HepG2 (cell line): ENCODE data around the gene EPDR1. TPM values are rescaled to one million over a fixed set of nuclear protein-coding genes. Genes with fewer than 3 reads are reported as not detected.

ENCODE experiments used
- ARID5B ChIP-seq: IDR thresholded peaks from 2 replicates; pipeline ENCODE4 v1.4.0; 2020; ENCODE audit warnings: mild to moderate bottlenecking, missing genetic modification reagents
- FOXC1 ChIP-seq: sonication (generic); formaldehyde crosslinking; IDR thresholded peaks from 2 replicates; pipeline ENCODE4 v1.8.0; 2022; ENCODE audit warnings: mild to moderate bottlenecking, missing genetic modification reagents, borderline replicate concordance
- FOXP4 ChIP-seq: sonication (generic); formaldehyde crosslinking; IDR thresholded peaks from 2 replicates; pipeline ENCODE4 v1.4.0; 2020; ENCODE audit warnings: missing genetic modification reagents
- GRHL1 ChIP-seq: sonication (generic); formaldehyde crosslinking; conservative IDR thresholded peaks from 2 replicates; pipeline ENCODE4 v1.8.0; 2022; ENCODE audit warnings: missing genetic modification reagents
- IRF2 ChIP-seq: IDR thresholded peaks from 2 replicates; pipeline ENCODE4 v1.6.1; 2018; ENCODE audit warnings: missing genetic modification reagents, missing compliant biosample characterization
- KMT2A ChIP-seq: sonication (generic); formaldehyde crosslinking; IDR thresholded peaks from 2 replicates; pipeline ENCODE4 v1.4.0; 2020; ENCODE audit warnings: missing genetic modification reagents
- NBN ChIP-seq: fragments of 450-650 bp; conservative IDR thresholded peaks from 2 replicates; pipeline ENCODE4 v1.6.1; 2017
- NFE2 ChIP-seq: sonication (generic); formaldehyde crosslinking; IDR thresholded peaks from 2 replicates; pipeline ENCODE4 v1.4.0; 2020; ENCODE audit warnings: missing genetic modification reagents
- NFE2L2 ChIP-seq: fragments of 150-350 bp; IDR thresholded peaks from 2 replicates; pipeline ENCODE4 v1.6.1; 2014; ENCODE audit warnings: low read length
- RXRA ChIP-seq: sonication (generic); formaldehyde crosslinking; IDR thresholded peaks from 2 replicates; pipeline ENCODE4 v1.5.1; 2020; ENCODE audit warnings: missing genetic modification reagents
- SRSF4 ChIP-seq: fragments of 200-400 bp; formaldehyde crosslinking; IDR thresholded peaks from one replicate; pipeline ENCODE4 v1.6.1; 2018; ENCODE audit warnings: mild to moderate bottlenecking, low read depth, low read length, moderate library complexity; ENCODE audit not compliant: poor library complexity, severe bottlenecking
- TOPORS ChIP-seq: sonication (generic); formaldehyde crosslinking; IDR thresholded peaks from 2 replicates; pipeline ENCODE4 v1.8.0; 2023; ENCODE audit warnings: mild to moderate bottlenecking, missing genetic modification reagents
- ZFP37 ChIP-seq: sonication (generic); formaldehyde crosslinking; IDR thresholded peaks from 2 replicates; pipeline ENCODE4 v1.4.0; 2020; ENCODE audit warnings: missing genetic modification reagents, borderline replicate concordance
- ZNF121 ChIP-seq: sonication (generic); formaldehyde crosslinking; IDR thresholded peaks from 2 replicates; pipeline ENCODE4 v1.5.0; 2020; ENCODE audit warnings: mild to moderate bottlenecking, missing genetic modification reagents
- ZNF383 ChIP-seq: sonication (generic); formaldehyde crosslinking; IDR thresholded peaks from 2 replicates; pipeline ENCODE4 v1.4.0; 2020; ENCODE audit warnings: missing genetic modification reagents, mild to moderate bottlenecking, borderline replicate concordance
- ZNF512 ChIP-seq: sonication (generic); formaldehyde crosslinking; IDR thresholded peaks from 2 replicates; pipeline ENCODE4 v1.4.0; 2020; ENCODE audit warnings: mild to moderate bottlenecking, missing genetic modification reagents
- ZNF570 ChIP-seq: sonication (generic); formaldehyde crosslinking; IDR thresholded peaks from 2 replicates; pipeline ENCODE4 v1.4.0; 2020; ENCODE audit warnings: mild to moderate bottlenecking, missing genetic modification reagents, borderline replicate concordance
- ZXDC ChIP-seq: sonication (generic); formaldehyde crosslinking; IDR thresholded peaks from 2 replicates; pipeline ENCODE4 v1.5.0; 2020; ENCODE audit warnings: mild to moderate bottlenecking, missing genetic modification reagents
- polyA plus RNA-seq, 8 experiments: library from polyadenylated mRNA; depleted of rRNA in 3 of 8; stranded (reverse) in 7 of 8; unstranded in 1 of 8; fragments of >200 nt; fragmentation: Illumina TruSeq in 4 of 8; extraction: Trizol in 4 of 8; gene quantifications; 2 replicates each; pipeline versions ENCODE4 v1.2.1 to v1.2.3, GENCODE V29; 2011 to 2016; ENCODE audit warnings: low read depth in 4 of 8, missing spikeins in 1 of 8, mixed read lengths in 1 of 8; ENCODE audit not compliant: insufficient read depth in 1 of 8
- total RNA-seq, 5 experiments: library from RNA; depleted of rRNA; stranded (reverse); fragments of >200 nt; fragmentation: Illumina TruSeq; extraction: Trizol; gene quantifications; 2 replicates each; pipeline ENCODE4 v1.2.3, GENCODE V29; 2016; ENCODE audit warnings: low read depth in 1 of 5

Gene EPDR1
- total and polyA plus RNA-seq, 2 of the 13 experiments (the other 11 are each of a cell fraction or from before 2014, with no cell fraction given) = 38.3 to 50.2 TPM

- TF ChIP-seq SRSF4 = no peak
- TF ChIP-seq FOXP4 (CRISPR knock-in tag) = peak; percentile 7; the same call in 1 of the 2 replicates
- peak; percentile 52; the same call in 1 of the 2 replicates for TF ChIP-seq IRF2 (CRISPR knock-in tag)
- TF ChIP-seq GRHL1 (CRISPR knock-in tag) = no peak
- no peak for TF ChIP-seq ZNF121
- peak; percentile 9 for TF ChIP-seq ARID5B (CRISPR knock-in tag)
- TF ChIP-seq RXRA = no peak
- no peak for TF ChIP-seq NFE2L2
- no peak for TF ChIP-seq ZNF570 (CRISPR knock-in tag)
- TF ChIP-seq ZNF512 (CRISPR knock-in tag) = no peak
- no peak for TF ChIP-seq NFE2 (CRISPR knock-in tag)
- TF ChIP-seq ZFP37 = no peak
- no peak for TF ChIP-seq KMT2A (CRISPR knock-in tag)
- peak; percentile 63; the same call in 1 of the 2 replicates for TF ChIP-seq ZNF383 (CRISPR knock-in tag)
- TF ChIP-seq FOXC1 (CRISPR knock-in tag) = no peak
- TF ChIP-seq TOPORS = peak; percentile 83
- TF ChIP-seq NBN = no peak
- no peak for TF ChIP-seq ZXDC (CRISPR knock-in tag)
Observed at GRCh38 chr7:37920305-37920848, at the start of gene EPDR1 (continued).
